Glomerular endothelial cell (primary cell): ENCODE results near the gene NACA2. TPM values are rescaled to one million over a fixed set of nuclear protein-coding genes. Genes with fewer than 3 reads are reported as not detected.
"Not testable (repeated sequence)": the region's sequence is repeated elsewhere in the genome, so short reads cannot be mapped to it uniquely, and the experiment has no call there.

Experiments
- DNase-seq: peaks from one replicate; pipeline ENCODE4 v3.0.0-alpha.2; 2011; ENCODE audit warnings: low read depth, low spot score; ENCODE audit errors: extremely low read depth
- total RNA-seq: library from RNA; depleted of rRNA; stranded (reverse); fragments of >200 nt; gene quantifications from 2 replicates; pipeline ENCODE4 v1.2.3, GENCODE V29; 2015

Gene NACA2
- total RNA-seq, 1 donor from 2014 or later = not detected

GRCh38 chr17:61579347-61579746, 11.7 kb downstream of the NACA2 start:
- no peak for DNase-seq

- no peak for DNase-seq
Observed at GRCh38 chr17:61578645-61579044, 12.4 kb downstream of the NACA2 start.

- no peak for DNase-seq
Observed at GRCh38 chr17:61575983-61576382, 15.0 kb downstream of the NACA2 start.

GRCh38 chr17:61575352-61575975, 15.6 kb downstream of the NACA2 start:
- no peak for DNase-seq

GRCh38 chr17:61574542-61575351, 16.3 kb downstream of the NACA2 start:
- no peak for DNase-seq

GRCh38 chr17:61572547-61572946, 18.5 kb downstream of the NACA2 start:
- DNase-seq = not testable (repeated sequence)

- DNase-seq = no peak
Observed at GRCh38 chr17:61571624-61572023, 19.4 kb downstream of the NACA2 start.

GRCh38 chr17:61570118-61570517, 20.9 kb downstream of the NACA2 start:
- no peak for DNase-seq

GRCh38 chr17:61569525-61569924, 21.5 kb downstream of the NACA2 start:
- not testable (repeated sequence) for DNase-seq

GRCh38 chr17:61568219-61569072, 22.6 kb downstream of the NACA2 start:
- no peak for DNase-seq

GRCh38 chr17:61567045-61567802, 23.8 kb downstream of the NACA2 start:
- no peak for DNase-seq

- not testable (repeated sequence) for DNase-seq
Observed at GRCh38 chr17:61566448-61566847, 24.6 kb downstream of the NACA2 start.

GRCh38 chr17:61565850-61566249, 25.2 kb downstream of the NACA2 start:
- DNase-seq = not testable (repeated sequence)

- no peak for DNase-seq
Observed at GRCh38 chr17:61565213-61565612, 25.8 kb downstream of the NACA2 start.

- no peak for DNase-seq
Observed at GRCh38 chr17:61562287-61562686, 28.7 kb downstream of the NACA2 start.

GRCh38 chr17:61561354-61561753, 29.7 kb downstream of the NACA2 start:
- no peak for DNase-seq

GRCh38 chr17:61560071-61560470, 30.9 kb downstream of the NACA2 start:
- no peak for DNase-seq

GRCh38 chr17:61556224-61557188, 34.5 kb downstream of the NACA2 start:
- no peak for DNase-seq

GRCh38 chr17:61555127-61555566, 35.9 kb downstream of the NACA2 start:
- DNase-seq = no peak
